ENCODE data around the gene UPP2.

- TF ChIP-seq CTCF (IDR thresholded peaks at IDR 0.05), result no peak
- TF ChIP-seq POLR2A (IDR thresholded peaks at IDR 0.05), result no peak
These were observed 38.5 kb downstream of the UPP2 start for GRCh38 chr2:158140201-158140600.
